A673 (cell line): ENCODE measurements around the gene ZNF254.
"Not testable (repeated sequence)": the region's sequence is repeated elsewhere in the genome, so short reads cannot be mapped to it uniquely, and the experiment has no call there.

Experiments
- EZH2 ChIP-seq: fragments of 200-600 bp; sonication (generic); IDR thresholded peaks from 2 replicates; pipeline ENCODE4 v1.6.1; 2017; ENCODE audit warnings: borderline replicate concordance, low read depth, mild to moderate bottlenecking, mixed read lengths, antibody characterized with exemption, low read length; ENCODE audit not compliant: poor library complexity, severe bottlenecking
- TF ChIP-seq, protein P1 (sequence below): fragments of 300-800, 200-600 bp; sonication (generic); conservative IDR thresholded peaks from 2 replicates; pipeline ENCODE4 v1.5.1; 2017; ENCODE audit warnings: low read depth, mild to moderate bottlenecking, antibody characterized with exemption, low read length, moderate library complexity, mixed read lengths

GRCh38 chr19:24100597-24100996 lies 13.6 kb downstream of the ZNF254 start:
- TF ChIP-seq, protein P1, sequence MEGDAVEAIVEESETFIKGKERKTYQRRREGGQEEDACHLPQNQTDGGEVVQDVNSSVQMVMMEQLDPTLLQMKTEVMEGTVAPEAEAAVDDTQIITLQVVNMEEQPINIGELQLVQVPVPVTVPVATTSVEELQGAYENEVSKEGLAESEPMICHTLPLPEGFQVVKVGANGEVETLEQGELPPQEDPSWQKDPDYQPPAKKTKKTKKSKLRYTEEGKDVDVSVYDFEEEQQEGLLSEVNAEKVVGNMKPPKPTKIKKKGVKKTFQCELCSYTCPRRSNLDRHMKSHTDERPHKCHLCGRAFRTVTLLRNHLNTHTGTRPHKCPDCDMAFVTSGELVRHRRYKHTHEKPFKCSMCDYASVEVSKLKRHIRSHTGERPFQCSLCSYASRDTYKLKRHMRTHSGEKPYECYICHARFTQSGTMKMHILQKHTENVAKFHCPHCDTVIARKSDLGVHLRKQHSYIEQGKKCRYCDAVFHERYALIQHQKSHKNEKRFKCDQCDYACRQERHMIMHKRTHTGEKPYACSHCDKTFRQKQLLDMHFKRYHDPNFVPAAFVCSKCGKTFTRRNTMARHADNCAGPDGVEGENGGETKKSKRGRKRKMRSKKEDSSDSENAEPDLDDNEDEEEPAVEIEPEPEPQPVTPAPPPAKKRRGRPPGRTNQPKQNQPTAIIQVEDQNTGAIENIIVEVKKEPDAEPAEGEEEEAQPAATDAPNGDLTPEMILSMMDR: not testable (repeated sequence)
- not testable (repeated sequence) for TF ChIP-seq EZH2
